Activated CD8-positive, alpha-beta T cell treated with anti-CD3 and anti-CD28 coated beads for 36 hours (primary cell): ENCODE data around the gene DVL2. TPM values are rescaled to one million over a fixed set of nuclear protein-coding genes. Genes with fewer than 3 reads are reported as not detected.

Experiments used
- ATAC-seq: fragments of 200-7000 bp; cut with Tn5 transposase; one replicate; pipeline ENCODE4 v1.10.0; 2021; ENCODE audit warnings: mild to moderate bottlenecking, moderate library complexity
- CTCF ChIA-PET: fragments of 350-600 bp; sonication (Branson Sonifier 250); formaldehyde crosslinking; loops from one replicate; lab custom pipeline; 2021; ENCODE audit warnings: antibody characterized with exemption; lab: Charles Lee
- POLR2A ChIA-PET: fragments of 350-600 bp; sonication (Branson Sonifier 250); formaldehyde crosslinking; loops from one replicate; lab custom pipeline; 2021; ENCODE audit warnings: antibody characterized with exemption; lab: Charles Lee
- DNase-seq: peaks from one replicate; pipeline ENCODE4 v3.0.0-alpha.2; 2020
- H3K27ac Mint-ChIP-seq: one replicate; pipeline ENCODE4 v1.8.0; 2021; ENCODE audit warnings: mild to moderate bottlenecking, mixed read lengths
- H3K27me3 Mint-ChIP-seq: one replicate; pipeline ENCODE4 v1.8.0; 2021; ENCODE audit warnings: mixed read lengths
- H3K36me3 Mint-ChIP-seq: one replicate; pipeline ENCODE4 v1.8.0; 2021; ENCODE audit warnings: low read depth, mixed read lengths
- H3K4me1 Mint-ChIP-seq: one replicate; pipeline ENCODE4 v1.8.0; 2021; ENCODE audit warnings: low read depth, mixed read lengths
- H3K4me3 Mint-ChIP-seq: one replicate; pipeline ENCODE4 v1.8.0; 2021; ENCODE audit warnings: mild to moderate bottlenecking, moderate library complexity, mixed read lengths
- H3K9me3 Mint-ChIP-seq: one replicate; pipeline ENCODE4 v1.8.0; 2021; ENCODE audit warnings: mixed read lengths
- CTCF ChIP-seq: fragments of 200-600 bp; IDR thresholded peaks from one replicate; pipeline ENCODE4 v1.8.0; 2022; ENCODE audit warnings: antibody characterized with exemption, mild to moderate bottlenecking
- intact Hi-C: fragments of 100-400 bp; cut with micrococcal nuclease; formaldehyde crosslinking; loops from one replicate; pipeline ENCODE4 v1.10.0; 2022
- total RNA-seq, 2 experiments: library from RNA; stranded (reverse); gene quantifications; one replicate each; pipeline ENCODE4 v1.2.3, GENCODE V29; 2021

DVL2 gene
- total RNA-seq, 2 experiments from 2014 or later: 50.0 to 53.6 TPM

GRCh38 chr17:7224110-7224509 lies 10.2 kb downstream of the DVL2 start:
- Mint-ChIP-seq H3K4me1 (peaks cover 31% of the 10 kb centered on the region), H3K9me3 (no peaks in the 10 kb centered on the region), H3K36me3 (peaks cover 46% of the 10 kb centered on the region), H3K27ac (no peak overlapping the region), H3K4me3 (no peak overlapping the region), H3K27me3 (no peaks in the 10 kb centered on the region)
- POLR2A ChIA-PET: interaction anchor here (2.1 to 13.2 kb wide), 2 partner anchors 13 to 84 kb away, joined by 4 to 261 read pairs; partner anchors contain the start of genes DVL2, GABARAP and PHF23
- no peak for ATAC-seq
- intact Hi-C loops: no loop called here
- no peak for DNase-seq
- no peak for TF ChIP-seq CTCF
- CTCF ChIA-PET: interaction anchor here (1.4 kb wide), 1 partner anchor 72 kb away, joined by 6 read pairs; no protein-coding TSS in a partner anchor

GRCh38 chr17:7223375-7223774 lies 10.9 kb downstream of the DVL2 start:
- POLR2A ChIA-PET: interaction anchor here (2.1 to 13.2 kb wide), 2 partner anchors 14 to 85 kb away, joined by 4 to 261 read pairs; partner anchors contain the start of genes DVL2, GABARAP and PHF23

GRCh38 chr17:7222972-7223292 lies 11.4 kb downstream of the DVL2 start:
- no peak for TF ChIP-seq CTCF
- H3K4me1 Mint-ChIP-seq: peaks cover 33% of the 10 kb centered on the region
- peak overlapping the region; percentile 43 for H3K27ac Mint-ChIP-seq
- ATAC-seq (no peak), DNase-seq (no peak)
- peaks cover 37% of the 10 kb centered on the region for H3K36me3 Mint-ChIP-seq
- ChIA-PET CTCF (interaction anchor here (1.4 kb wide), 1 partner anchor 73 kb away, joined by 6 read pairs; no protein-coding TSS in a partner anchor), POLR2A (interaction anchor here (2.1 to 13.2 kb wide), 2 partner anchors 14 to 86 kb away, joined by 4 to 261 read pairs; partner anchors contain the start of genes DVL2, GABARAP and PHF23)
- no peak overlapping the region for H3K4me3 Mint-ChIP-seq
- intact Hi-C loops: no loop called here
- H3K27me3 Mint-ChIP-seq: no peaks in the 10 kb centered on the region
- H3K9me3 Mint-ChIP-seq: no peaks in the 10 kb centered on the region

More at GRCh38 chr17:7223375-7223774, 10.9 kb downstream of the DVL2 start:
- Mint-ChIP-seq H3K4me1 (peaks cover 33% of the 10 kb centered on the region), H3K9me3 (no peaks in the 10 kb centered on the region), H3K36me3 (peaks cover 41% of the 10 kb centered on the region), H3K27me3 (no peaks in the 10 kb centered on the region), H3K27ac (no peak overlapping the region), H3K4me3 (no peak overlapping the region)
- DNase-seq (no peak), ATAC-seq (no peak)
- intact Hi-C loops: no loop called here
- TF ChIP-seq CTCF: no peak
- CTCF ChIA-PET: interaction anchor here (1.4 kb wide), 1 partner anchor 73 kb away, joined by 6 read pairs; no protein-coding TSS in a partner anchor

- no peaks in the 10 kb centered on the region for H3K27me3 Mint-ChIP-seq
- intact Hi-C loops: no loop called here
- CTCF ChIA-PET: interaction anchor here (1.4 to 3.6 kb wide), 3 partner anchors 11 to 74 kb away, joined by 6 to 34 read pairs (median 22); partner anchors contain the start of gene DVL2
- H3K36me3 Mint-ChIP-seq: peaks cover 34% of the 10 kb centered on the region
- DNase-seq (no peak), ATAC-seq (no peak)
- TF ChIP-seq CTCF: no peak
- no peak overlapping the region for H3K4me3 Mint-ChIP-seq
- H3K27ac Mint-ChIP-seq: peak overlapping the region; percentile 43
- H3K4me1 Mint-ChIP-seq: peaks cover 36% of the 10 kb centered on the region
- H3K9me3 Mint-ChIP-seq: no peaks in the 10 kb centered on the region
- POLR2A ChIA-PET: interaction anchor here (13.2 kb wide), 1 partner anchor 15 kb away, joined by 261 read pairs; the partner anchor contains the start of genes DVL2, GABARAP and PHF23
These were observed 12.0 kb downstream of the DVL2 start for GRCh38 chr17:7222093-7222971.
